ENCODE data around the gene ACTR2. TPM values are rescaled to one million over a fixed set of nuclear protein-coding genes. Genes with fewer than 3 reads are reported as not detected.

ACTR2 gene
- total and polyA plus RNA-seq, 2 of the 13 experiments (the other 11 are each of a cell fraction or from before 2014, with no cell fraction given) = 51.2 to 100 TPM

GRCh38 chr2:65186872-65187851 lies 40.5 kb upstream of the ACTR2 start (continued):
- TF ChIP-seq YY1 (IDR thresholded peaks at IDR 0.05; ENCODE audit: insufficient read depth, insufficient replicate concordance, low read depth, low read length) (peak; percentile 28), ZNF510 (CRISPR knock-in tag; IDR thresholded peaks at IDR 0.05; ENCODE audit: low read depth) (0 out of 2 replicates have a peak, but pooled peaks have one; percentile 41), MEF2D (CRISPR knock-in tag; IDR thresholded peaks at IDR 0.05) (peak; percentile 59; the same call in 1 of the 2 replicates), HOXA5 (CRISPR knock-in tag; IDR thresholded peaks at IDR 0.05) (peak; percentile 81), ARID2 (CRISPR knock-in tag; IDR thresholded peaks at IDR 0.05; ENCODE audit: borderline replicate concordance) (0 out of 2 replicates have a peak, but pooled peaks have one; percentile 6), POGZ (CRISPR knock-in tag; IDR thresholded peaks at IDR 0.05) (peak; percentile 43; the same call in 1 of the 2 replicates), CHD4 (IDR thresholded peaks at IDR 0.05; ENCODE audit: borderline replicate concordance, low read length) (no peak), ZNF280D (CRISPR knock-in tag; IDR thresholded peaks at IDR 0.05) (peak; percentile 14; the same call in 1 of the 2 replicates), ZNF598 (CRISPR knock-in tag; IDR thresholded peaks at IDR 0.05; ENCODE audit: borderline replicate concordance) (peak; percentile 79; the same call in 1 of the 2 replicates), RNF2 (conservative IDR thresholded peaks at IDR 0.05; ENCODE audit: low read depth) (no peak), ZSCAN30 (CRISPR knock-in tag; IDR thresholded peaks at IDR 0.05) (peak; percentile 69; the same call in 1 of the 2 replicates), FOXC1 (CRISPR knock-in tag; IDR thresholded peaks at IDR 0.05; ENCODE audit: borderline replicate concordance) (peak; percentile 41; the same call in 1 of the 2 replicates), ZBED4 (CRISPR knock-in tag; IDR thresholded peaks at IDR 0.05; ENCODE audit: borderline replicate concordance) (peak; percentile 68; the same call in 1 of the 2 replicates), BHLHE40 (IDR thresholded peaks at IDR 0.05; ENCODE audit: low read length) (no peak), ZNF674 (CRISPR knock-in tag; IDR thresholded peaks at IDR 0.05; ENCODE audit: low read depth) (no peak), ETV5 (CRISPR knock-in tag; IDR thresholded peaks at IDR 0.05; ENCODE audit: borderline replicate concordance) (peak; percentile 32; the same call in 1 of the 2 replicates), RBM39 (IDR thresholded peaks at IDR 0.05; ENCODE audit: low read depth, low read length, poor library complexity, severe bottlenecking) (no peak), ZNF746 (CRISPR knock-in tag; IDR thresholded peaks at IDR 0.05) (0 out of 2 replicates have a peak, but pooled peaks have one; percentile 59), ZNF776 (CRISPR knock-in tag; IDR thresholded peaks at IDR 0.05) (no peak), ZNF788 (CRISPR knock-in tag; IDR thresholded peaks at IDR 0.05; ENCODE audit: borderline replicate concordance) (peak; percentile 47; the same call in 1 of the 2 replicates)
- TF ChIP-seq, protein P1, sequence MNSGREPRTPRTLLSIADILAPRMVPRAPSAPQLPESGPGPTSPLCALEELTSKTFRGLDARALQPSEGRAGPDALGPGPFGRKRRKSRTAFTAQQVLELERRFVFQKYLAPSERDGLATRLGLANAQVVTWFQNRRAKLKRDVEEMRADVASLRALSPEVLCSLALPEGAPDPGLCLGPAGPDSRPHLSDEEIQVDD (CRISPR knock-in tag; IDR thresholded peaks at IDR 0.05; ENCODE audit: borderline replicate concordance) = no peak

Measured in HepG2 (cell line).